Right hindlimb (tissue), 1 donor: ENCODE data around the gene TTC7B.
"Not testable (repeated sequence)": the region's sequence is repeated elsewhere in the genome, so short reads cannot be mapped to it uniquely, and the experiment has no call there.

Experiments used
- DNase-seq: peaks from one replicate; pipeline ENCODE4 v3.0.0-alpha.2; 2018

Gene TTC7B

GRCh38 chr14:90830931-90831701 lies 14.9 kb upstream of the TTC7B start:
- peak; percentile 6 for DNase-seq

- DNase-seq: no peak
Observed at GRCh38 chr14:90829677-90830076, 13.4 kb upstream of the TTC7B start.

GRCh38 chr14:90828642-90829487 lies 12.6 kb upstream of the TTC7B start:
- no peak for DNase-seq

- DNase-seq: peak; percentile 96
Observed at GRCh38 chr14:90827919-90828610, 11.8 kb upstream of the TTC7B start.

GRCh38 chr14:90823542-90823941 lies 7.3 kb upstream of the TTC7B start:
- not testable (repeated sequence) for DNase-seq

- no peak for DNase-seq
Observed at GRCh38 chr14:90820958-90821357, 4.7 kb upstream of the TTC7B start.

- DNase-seq: no peak
Observed at GRCh38 chr14:90819734-90820393, 3.6 kb upstream of the TTC7B start.

- no peak for DNase-seq
Observed at GRCh38 chr14:90818715-90819114, 2.5 kb upstream of the TTC7B start.

GRCh38 chr14:90816681-90817436 lies 629 bp upstream of the TTC7B start:
- DNase-seq: no peak

GRCh38 chr14:90815572-90815821 lies 733 bp downstream of the TTC7B start:
- DNase-seq: no peak

- no peak for DNase-seq
Observed at GRCh38 chr14:90814806-90815571, 1.2 kb downstream of the TTC7B start.

- DNase-seq: no peak
Observed at GRCh38 chr14:90813442-90813841, 2.8 kb downstream of the TTC7B start.

GRCh38 chr14:90812109-90812508 lies 4.1 kb downstream of the TTC7B start:
- DNase-seq: no peak

- DNase-seq: no peak
Observed at GRCh38 chr14:90811641-90812040, 4.6 kb downstream of the TTC7B start.

- no peak for DNase-seq
Observed at GRCh38 chr14:90810806-90811205, 5.4 kb downstream of the TTC7B start.

GRCh38 chr14:90809530-90810312 lies 6.5 kb downstream of the TTC7B start:
- no peak for DNase-seq

GRCh38 chr14:90808759-90809529 lies 7.3 kb downstream of the TTC7B start:
- DNase-seq: no peak

- no peak for DNase-seq
Observed at GRCh38 chr14:90807060-90807459, 9.2 kb downstream of the TTC7B start.

GRCh38 chr14:90805662-90806540 lies 10.3 kb downstream of the TTC7B start:
- no peak for DNase-seq
